ENCODE results near the gene AGBL4. TPM values are rescaled to one million over a fixed set of nuclear protein-coding genes. Genes with fewer than 3 reads are reported as not detected.

The AGBL4 gene
- total RNA-seq, 1 experiment from 2014 or later, result 0.33 TPM

- Histone ChIP-seq H3K79me2 (ENCODE audit: low read length) (no peaks in the 10 kb centered on the region), H3K9ac (ENCODE audit: low read length) (no peak overlapping the region), H3K4me1 (ENCODE audit: insufficient read depth, low read length) (peaks cover 18% of the 10 kb centered on the region; the same call in 1 of the 2 replicates), H3K27ac (ENCODE audit: low read length) (no peak overlapping the region), H3K27me3 (ENCODE audit: low read length) (no peaks in the 10 kb centered on the region), H3K36me3 (ENCODE audit: low read depth, low read length) (no peaks in the 10 kb centered on the region), H2AFZ (ENCODE audit: low read length) (no peak overlapping the region), H3F3A (ENCODE audit: low read length, unreplicated experiment) (no peaks in the 10 kb centered on the region), H3K4me2 (ENCODE audit: low read length) (no peak overlapping the region), H4K20me1 (ENCODE audit: low read length) (no peaks in the 10 kb centered on the region), H3K9me3 (ENCODE audit: low read length) (no peaks in the 10 kb centered on the region), H3K9me2 (replicated peaks; ENCODE audit: low read length) (no peaks in the 10 kb centered on the region), H3K4me3 (ENCODE audit: low read length) (no peak overlapping the region)
- CTCF ChIA-PET, result no interaction called here
- ATAC-seq (no peak; the same call in 1 of the 2 replicates), DNase-seq (no peak)
- no TSS peak for BruUV-seq (replicated peaks)
- intact Hi-C loops (cut with micrococcal nuclease), result loop anchor here (2.0 to 10.0 kb wide), 6 partner anchors 184 to 1164 kb away; no protein-coding TSS in a partner anchor
- TF ChIP-seq EZH2 (IDR thresholded peaks at IDR 0.05; ENCODE audit: low read length, unreplicated experiment) (no peak), EZH2phosphoT487 (IDR thresholded peaks at IDR 0.05; ENCODE audit: borderline replicate concordance, low read length) (no peak)
- TF ChIP-seq, protein P1, sequence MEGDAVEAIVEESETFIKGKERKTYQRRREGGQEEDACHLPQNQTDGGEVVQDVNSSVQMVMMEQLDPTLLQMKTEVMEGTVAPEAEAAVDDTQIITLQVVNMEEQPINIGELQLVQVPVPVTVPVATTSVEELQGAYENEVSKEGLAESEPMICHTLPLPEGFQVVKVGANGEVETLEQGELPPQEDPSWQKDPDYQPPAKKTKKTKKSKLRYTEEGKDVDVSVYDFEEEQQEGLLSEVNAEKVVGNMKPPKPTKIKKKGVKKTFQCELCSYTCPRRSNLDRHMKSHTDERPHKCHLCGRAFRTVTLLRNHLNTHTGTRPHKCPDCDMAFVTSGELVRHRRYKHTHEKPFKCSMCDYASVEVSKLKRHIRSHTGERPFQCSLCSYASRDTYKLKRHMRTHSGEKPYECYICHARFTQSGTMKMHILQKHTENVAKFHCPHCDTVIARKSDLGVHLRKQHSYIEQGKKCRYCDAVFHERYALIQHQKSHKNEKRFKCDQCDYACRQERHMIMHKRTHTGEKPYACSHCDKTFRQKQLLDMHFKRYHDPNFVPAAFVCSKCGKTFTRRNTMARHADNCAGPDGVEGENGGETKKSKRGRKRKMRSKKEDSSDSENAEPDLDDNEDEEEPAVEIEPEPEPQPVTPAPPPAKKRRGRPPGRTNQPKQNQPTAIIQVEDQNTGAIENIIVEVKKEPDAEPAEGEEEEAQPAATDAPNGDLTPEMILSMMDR (conservative IDR thresholded peaks at IDR 0.05; ENCODE audit: low read depth, low read length), result no peak
- POLR2A ChIA-PET (ENCODE audit: unreplicated experiment), result no interaction called here
Observed at GRCh38 chr1:48917901-48918603, 1105.7 kb downstream of the AGBL4 start.

DNA sequence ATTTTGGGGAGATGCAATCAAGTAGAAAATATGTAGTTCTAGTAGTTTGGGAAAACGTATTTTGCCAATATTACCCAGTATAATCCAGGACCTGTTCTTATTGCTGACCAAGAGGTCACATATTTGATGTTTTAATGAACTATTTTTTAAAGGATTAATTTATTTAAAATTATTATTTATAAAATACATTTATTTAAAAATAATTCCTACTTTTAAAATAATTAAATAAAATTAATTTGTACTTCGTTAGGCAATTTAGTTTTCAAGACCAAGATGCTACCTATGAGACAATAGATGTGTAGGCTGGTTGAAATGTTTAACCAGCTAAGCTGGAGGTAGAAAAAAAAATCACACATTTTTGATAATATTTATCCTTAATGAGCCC, 1106.7 kb downstream of the AGBL4 start:
- ChIA-PET POLR2A (ENCODE audit: unreplicated experiment) (no interaction called here), CTCF (no interaction called here)
- Histone ChIP-seq H3K4me3 (ENCODE audit: low read length) (no peak overlapping the region), H3K4me1 (ENCODE audit: insufficient read depth, low read length) (peaks cover 18% of the 10 kb centered on the region; the same call in 1 of the 2 replicates), H3F3A (ENCODE audit: low read length, unreplicated experiment) (no peaks in the 10 kb centered on the region), H3K9me2 (replicated peaks; ENCODE audit: low read length) (no peaks in the 10 kb centered on the region), H3K36me3 (ENCODE audit: low read depth, low read length) (no peaks in the 10 kb centered on the region), H3K27ac (ENCODE audit: low read length) (no peak overlapping the region), H2AFZ (ENCODE audit: low read length) (no peak overlapping the region), H3K79me2 (ENCODE audit: low read length) (no peaks in the 10 kb centered on the region), H4K20me1 (ENCODE audit: low read length) (no peaks in the 10 kb centered on the region), H3K27me3 (ENCODE audit: low read length) (no peaks in the 10 kb centered on the region), H3K9me3 (ENCODE audit: low read length) (no peaks in the 10 kb centered on the region), H3K9ac (ENCODE audit: low read length) (no peak overlapping the region), H3K4me2 (ENCODE audit: low read length) (no peak overlapping the region)
- no peak for ATAC-seq
- TF ChIP-seq EZH2phosphoT487 (IDR thresholded peaks at IDR 0.05; ENCODE audit: borderline replicate concordance, low read length), result no peak
- TF ChIP-seq EZH2 (IDR thresholded peaks at IDR 0.05; ENCODE audit: low read length, unreplicated experiment), result no peak
- TF ChIP-seq, protein P1 (conservative IDR thresholded peaks at IDR 0.05; ENCODE audit: low read depth, low read length), result no peak
- intact Hi-C loops (cut with micrococcal nuclease), result loop anchor here (2.0 to 10.0 kb wide), 6 partner anchors 185 to 1165 kb away; no protein-coding TSS in a partner anchor
- no TSS peak for BruUV-seq (replicated peaks)
- no peak for DNase-seq
